Mucosa of gallbladder (tissue), 1 donor: ENCODE data around the gene STXBP4. TPM values are rescaled to one million over a fixed set of nuclear protein-coding genes. Genes with fewer than 3 reads are reported as not detected.

Source experiments
- DNase-seq: peaks from one replicate; pipeline ENCODE4 v3.0.0-alpha.2; 2020; ENCODE audit warnings: low spot score
- total RNA-seq: library from RNA; stranded (reverse); gene quantifications from one replicate; pipeline ENCODE4 v1.2.1, GENCODE V29; 2021
- donor health status: DM: no; HTN: no; CAD: no.

STXBP4 gene
- total RNA-seq, 1 donor from 2014 or later = 25.9 TPM

DNA sequence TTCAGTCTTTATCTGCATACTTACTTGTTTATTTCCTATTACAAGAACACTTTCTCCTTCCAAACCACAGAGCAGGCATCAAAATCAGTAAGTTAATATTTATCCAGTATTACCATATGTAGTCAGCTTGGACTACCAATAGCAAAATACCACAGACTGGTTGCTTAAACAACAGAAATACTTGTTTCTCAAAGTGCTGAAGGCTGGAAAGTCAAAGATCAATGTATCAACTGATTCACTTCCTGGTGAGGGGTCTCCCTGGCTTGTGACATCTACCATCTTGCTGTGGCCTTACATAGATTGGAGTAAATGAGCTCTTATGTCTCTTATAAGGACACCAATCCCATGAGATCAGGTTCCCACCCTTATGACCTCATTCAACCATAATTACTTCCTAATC, 2.6 kb downstream of the STXBP4 start:
- no peak for DNase-seq

DNA sequence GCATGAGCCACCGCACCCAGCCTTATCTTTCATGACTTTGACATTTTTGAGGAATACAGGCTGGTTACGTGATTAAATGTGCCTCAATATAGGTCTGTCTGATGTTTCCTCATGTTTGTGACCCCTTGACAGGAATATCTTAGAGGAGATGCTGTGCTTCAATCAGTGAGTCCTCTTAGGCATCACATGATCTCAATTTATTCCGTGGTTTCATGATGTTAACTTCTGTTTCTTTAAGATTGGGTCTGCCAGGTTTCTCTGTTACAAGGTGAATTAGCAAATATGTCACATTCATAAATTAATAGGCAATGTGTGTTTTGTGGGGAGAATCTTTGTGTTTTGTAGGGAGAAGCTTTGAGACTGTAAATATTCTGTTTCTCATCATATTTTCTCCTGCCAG, 3.3 kb downstream of the STXBP4 start:
- DNase-seq = no peak

DNA sequence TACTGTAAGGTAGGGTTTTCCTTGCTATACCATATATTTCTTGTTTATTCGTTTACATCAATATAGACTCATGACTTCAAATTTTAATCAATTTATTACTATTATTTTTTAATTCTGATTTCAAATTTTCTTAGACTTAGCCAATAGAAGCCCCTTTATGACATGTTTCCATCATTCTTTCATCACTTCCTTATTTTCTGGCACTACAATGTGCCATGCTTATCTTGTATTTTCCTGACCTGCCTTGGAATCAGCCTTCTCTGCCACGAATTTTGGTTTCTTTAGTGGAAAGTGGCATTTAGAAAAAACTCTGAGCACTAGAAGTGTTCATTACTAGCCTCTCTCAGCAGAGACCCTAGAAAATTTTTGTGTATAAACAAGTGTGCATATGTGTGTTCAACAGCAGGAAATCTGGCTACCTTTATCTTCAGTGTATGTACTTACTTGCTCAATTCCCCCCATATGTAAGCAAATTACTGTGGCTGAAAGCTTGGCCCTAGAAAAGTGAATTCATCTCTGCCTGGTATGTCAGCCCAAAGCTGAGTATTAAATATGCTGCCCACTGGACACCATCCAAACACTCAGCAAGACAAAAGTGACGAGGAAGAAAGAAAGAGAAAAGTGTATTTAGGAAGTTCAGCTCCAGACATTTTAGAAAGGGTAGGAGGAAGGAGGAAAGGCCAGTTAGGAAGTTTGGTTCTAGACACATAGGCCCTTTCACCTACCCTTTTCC, 4.0 kb downstream of the STXBP4 start:
- DNase-seq = no peak

DNA sequence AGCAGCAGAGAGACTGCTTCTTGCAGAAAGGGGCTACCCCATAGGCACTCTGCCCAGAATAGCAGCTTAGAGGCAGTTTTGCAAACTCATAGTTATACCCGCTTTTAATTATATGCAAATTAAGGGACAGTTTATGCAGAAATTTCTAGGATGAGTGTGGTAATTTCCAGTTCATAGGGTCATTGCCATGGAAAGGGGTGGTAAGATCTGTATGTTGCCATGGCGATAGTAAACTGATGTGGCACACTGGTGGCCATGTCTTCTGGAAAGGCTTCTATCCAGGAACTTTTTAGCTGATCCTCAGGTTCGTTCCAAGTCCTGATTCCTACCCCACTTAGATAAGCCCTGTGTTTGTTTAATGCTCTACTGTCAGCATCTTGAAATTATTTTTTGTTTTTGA, 6.2 kb downstream of the STXBP4 start:
- no peak for DNase-seq

DNA sequence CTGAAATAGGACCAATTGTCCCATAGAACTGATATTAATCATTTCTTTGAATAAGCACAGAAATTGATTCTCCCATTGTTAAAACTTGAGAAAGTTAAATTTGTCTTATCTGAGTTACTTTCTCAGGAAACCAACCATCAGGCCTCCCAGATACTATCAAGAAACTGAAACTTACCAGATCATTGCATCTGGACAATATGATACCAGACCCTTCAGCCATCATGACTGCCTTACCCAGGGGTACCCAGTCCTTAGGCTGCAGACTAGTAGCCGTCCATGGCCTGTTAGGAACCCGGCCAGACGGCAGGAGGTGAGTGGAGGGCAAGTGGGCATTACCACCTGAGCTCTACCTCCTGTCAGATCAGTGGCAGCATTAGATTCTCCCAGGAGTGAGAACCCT, 7.8 kb downstream of the STXBP4 start:
- no peak for DNase-seq

DNA sequence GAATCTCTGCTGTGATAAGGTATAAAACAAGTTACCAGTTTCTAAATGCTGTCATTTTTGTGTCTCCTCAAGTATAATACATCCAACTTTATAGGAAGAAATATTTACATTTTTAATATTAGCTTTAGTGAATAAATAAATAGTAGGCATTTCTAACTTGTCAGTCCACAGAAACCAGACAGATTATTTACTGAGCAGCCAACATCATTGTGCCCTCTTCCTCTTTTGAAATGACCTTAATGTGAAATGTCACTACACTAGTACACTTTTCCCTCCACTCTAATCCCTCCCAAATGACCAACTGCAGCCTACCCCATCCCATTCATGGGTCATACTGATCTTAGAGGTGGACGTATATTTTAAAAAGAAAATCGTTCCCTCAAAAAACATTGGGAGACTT, 9.2 kb downstream of the STXBP4 start:
- DNase-seq = no peak

DNA sequence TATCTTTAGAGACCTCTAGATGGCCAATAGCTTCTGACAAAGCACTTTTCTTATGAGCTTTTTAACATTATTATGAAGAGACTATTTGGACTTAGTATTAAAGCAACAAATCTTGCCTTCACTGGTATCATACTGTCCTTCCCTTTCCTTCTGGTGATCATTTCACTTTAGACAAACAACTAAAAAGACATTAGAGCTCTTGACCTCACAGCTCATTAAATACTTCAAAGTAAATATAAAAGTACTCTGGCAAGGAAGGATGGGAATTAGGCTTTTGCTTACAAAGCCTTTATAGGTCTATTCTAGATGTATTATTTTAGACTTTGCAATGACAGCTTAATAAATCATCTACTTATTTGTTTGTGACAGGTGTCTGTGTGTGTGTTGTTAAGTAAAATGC, 11.1 kb downstream of the STXBP4 start:
- DNase-seq = no peak

DNA sequence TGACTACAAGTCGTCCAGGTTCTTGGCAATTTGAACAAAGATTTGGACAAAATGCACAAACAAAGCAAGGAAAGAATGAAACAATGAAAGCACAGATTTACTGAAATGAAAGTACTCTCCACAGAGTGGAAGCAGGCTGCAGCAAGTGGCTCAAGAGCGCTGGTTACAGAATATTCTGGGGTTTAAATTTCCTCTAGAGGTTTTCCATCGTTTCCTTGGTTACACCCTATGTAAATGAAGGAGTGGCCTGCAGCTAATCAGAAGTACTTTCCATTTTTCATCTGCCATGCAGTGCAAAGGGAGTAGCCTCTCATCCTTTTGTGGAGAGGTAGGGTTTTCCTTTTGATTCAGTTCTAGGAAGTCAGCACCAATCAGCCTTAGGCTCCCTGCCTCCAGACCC, 11.8 kb downstream of the STXBP4 start:
- DNase-seq = no peak

DNA sequence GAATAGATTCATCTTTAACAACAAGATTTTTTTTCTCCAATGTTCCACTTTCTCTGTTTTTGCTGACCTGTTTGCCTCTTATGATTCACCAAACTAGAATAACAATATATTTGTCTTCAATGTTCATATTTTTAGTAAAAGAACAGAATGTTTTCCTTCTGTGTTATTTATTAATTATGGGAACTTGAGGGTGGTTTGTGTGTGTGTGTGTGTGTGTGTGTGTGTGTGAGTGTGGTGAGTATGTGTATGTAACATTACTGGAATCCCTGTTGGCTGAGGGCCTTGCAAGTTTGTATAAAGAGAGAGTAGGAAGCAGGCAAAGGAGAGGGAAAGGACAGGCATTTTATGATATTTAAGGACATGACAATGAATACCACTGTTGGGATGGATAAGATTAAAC, 13.8 kb downstream of the STXBP4 start:
- DNase-seq = no peak

DNA sequence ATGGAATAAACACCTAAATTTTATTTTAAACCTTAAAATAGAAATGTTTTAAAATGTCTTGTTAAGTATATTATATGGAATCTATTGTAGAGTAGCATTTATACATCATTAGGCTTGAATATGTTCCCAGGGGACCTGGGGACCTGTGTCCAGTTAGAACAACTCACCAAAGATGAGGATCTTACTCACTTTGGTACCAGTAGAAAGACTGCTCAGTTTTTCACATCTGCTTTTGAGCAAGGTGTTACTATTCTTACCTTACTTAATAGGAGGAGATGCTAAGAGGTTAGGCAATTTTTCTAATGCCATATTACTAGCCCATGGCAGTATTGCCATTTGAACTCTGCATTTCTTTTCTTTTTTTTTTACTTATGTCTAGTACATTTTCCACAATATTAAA, 14.7 kb downstream of the STXBP4 start:
- no peak for DNase-seq

DNA sequence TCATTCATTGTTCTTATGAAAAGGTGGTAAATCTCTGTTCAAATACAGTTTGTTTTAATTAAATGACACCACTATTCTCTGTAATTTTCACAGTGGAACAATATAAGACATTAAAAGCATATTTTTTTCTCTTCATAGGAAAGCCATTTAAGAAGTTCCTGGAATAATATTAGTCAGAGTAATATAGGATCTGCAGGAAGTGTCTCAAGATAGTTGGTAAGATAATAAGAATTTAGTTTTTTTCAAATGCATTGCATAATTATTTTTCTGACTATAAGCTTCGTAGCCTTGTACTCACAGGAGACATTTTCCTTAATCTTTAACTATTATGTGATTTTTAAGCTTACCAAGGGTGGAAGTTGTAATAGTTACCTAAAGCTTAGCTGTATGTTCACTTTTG, 16.9 kb downstream of the STXBP4 start:
- DNase-seq = no peak

DNA sequence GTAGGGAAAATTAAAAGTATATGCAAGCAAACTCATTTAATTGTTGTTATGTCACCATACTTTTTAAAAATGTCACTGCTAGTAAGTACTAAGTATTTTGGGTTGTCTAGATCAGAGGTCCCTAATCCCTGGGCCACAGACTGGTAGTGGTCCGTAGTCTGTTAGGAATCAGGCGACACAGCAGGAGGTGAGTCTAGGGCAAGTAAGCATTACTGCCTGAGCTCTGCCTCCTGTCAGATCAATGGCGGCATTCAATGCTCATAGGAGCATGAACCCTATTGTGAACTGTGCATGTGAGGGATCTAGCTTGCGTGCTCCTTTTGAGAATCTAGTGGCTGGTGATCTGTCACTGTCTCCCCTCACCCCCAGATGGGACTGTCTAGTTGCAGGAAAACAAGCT, 21.6 kb downstream of the STXBP4 start:
- DNase-seq = no peak

DNA sequence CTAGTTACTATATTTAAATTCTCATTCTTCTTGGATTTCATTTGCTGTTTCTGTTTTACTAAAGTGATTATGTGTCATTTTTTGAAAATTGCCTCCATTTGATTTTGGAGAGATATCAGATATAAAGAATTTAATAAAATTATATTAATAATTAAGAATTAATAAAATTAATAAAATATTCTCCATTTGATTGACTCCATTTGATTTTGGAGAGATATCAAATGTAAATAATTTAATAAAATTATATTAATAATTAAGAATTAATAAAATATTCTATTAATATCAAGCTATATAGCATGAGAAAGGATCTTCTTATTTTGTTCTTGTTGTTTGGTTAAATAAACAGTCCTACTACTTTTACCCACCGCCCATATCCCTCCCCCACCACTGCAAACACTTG, 23.0 kb downstream of the STXBP4 start:
- DNase-seq = no peak

DNA sequence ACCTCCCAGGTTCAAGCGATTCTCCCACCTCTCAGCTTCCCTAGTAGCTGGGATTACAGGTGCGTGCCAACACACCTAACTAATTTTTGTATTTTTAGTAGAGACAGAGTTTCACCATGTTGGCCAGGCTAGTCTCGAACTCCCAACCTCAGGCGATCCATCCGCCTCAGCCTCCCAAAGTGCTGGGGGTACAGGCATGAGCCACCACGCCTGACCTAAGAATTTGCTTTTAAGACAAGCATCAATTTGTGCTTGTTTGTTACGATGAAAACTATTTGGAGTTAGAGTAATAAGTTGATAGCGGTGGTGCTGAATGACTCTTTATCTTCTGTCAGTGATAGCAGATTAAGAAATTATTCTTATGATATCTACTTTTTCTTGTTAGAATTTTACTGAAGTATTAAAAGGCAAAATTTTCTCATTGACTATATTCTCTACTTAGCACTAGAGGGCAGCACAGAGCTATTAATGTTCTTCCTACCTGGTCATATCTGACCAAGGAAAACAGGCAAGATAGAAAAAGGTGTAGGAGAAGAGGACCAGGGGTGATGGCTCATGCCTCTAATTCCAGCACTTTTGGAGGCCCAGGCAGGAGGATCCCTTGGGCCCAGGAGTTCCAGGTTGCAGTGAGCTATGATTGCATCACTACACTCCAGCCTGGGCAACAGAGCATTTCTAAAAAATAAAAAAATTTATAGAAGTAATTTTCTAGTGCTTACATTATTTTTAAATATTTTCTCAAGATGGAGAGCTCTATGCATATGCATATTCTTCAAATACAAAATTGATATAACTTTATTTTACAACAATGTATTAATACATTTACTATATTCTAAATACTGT, 24.5 kb downstream of the STXBP4 start:
- no peak for DNase-seq

DNA sequence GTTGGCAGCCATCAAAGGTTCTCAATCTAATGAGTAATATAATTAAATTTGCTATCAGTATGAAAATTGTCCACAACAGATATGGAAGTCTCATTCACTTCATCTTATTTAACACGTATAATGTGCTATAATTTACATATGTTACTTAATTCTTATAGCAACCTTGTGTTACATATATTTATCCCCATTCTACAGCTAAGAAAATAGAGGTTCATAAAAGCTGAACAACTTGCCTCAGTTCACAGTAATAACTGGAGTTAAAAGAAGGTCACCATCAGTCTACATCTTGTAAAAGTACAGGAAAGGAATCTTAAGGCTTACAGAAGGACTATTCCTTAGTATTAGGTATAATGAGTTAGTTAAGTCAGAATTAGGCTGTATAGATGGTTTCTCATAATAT, 27.9 kb downstream of the STXBP4 start:
- no peak for DNase-seq

DNA sequence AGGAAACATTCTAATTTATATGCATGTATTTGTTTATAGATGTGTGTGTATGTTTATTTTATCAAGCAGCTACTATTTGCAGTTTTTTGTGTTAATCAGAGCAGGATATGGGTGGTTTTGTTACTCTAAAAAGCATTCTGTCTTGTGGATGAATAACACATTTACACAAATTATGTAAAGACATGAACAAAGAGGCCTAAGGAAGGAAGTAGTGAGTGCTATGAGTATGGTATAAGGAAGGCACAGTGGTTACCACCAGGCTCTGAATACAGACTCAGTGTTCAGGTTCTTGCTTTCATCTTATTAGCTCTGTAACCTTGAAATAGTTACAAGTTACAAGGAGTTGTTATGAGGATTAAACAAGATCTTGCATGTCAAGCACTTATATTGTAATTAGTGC, 33.9 kb downstream of the STXBP4 start:
- no peak for DNase-seq

DNA sequence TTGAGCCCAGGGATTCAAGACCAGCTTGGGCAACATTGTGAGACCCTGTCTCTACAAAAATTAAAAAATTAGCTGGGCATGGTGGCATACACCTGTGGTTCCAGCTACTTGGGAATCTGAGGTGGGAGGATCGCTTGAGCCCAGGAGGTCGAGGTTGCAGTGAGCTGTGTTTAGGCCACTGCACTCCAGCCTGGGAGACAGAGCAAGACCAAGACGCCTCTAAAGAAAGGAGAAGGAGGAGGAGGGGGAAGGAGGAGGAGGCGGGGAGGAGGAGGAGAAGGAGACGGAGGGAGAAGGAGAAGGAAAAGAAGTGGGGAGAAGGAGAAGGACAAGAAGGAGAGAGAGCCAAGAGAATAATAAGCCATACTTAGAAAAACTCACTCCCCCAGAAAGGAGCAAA, 35.9 kb downstream of the STXBP4 start:
- DNase-seq = no peak

DNA sequence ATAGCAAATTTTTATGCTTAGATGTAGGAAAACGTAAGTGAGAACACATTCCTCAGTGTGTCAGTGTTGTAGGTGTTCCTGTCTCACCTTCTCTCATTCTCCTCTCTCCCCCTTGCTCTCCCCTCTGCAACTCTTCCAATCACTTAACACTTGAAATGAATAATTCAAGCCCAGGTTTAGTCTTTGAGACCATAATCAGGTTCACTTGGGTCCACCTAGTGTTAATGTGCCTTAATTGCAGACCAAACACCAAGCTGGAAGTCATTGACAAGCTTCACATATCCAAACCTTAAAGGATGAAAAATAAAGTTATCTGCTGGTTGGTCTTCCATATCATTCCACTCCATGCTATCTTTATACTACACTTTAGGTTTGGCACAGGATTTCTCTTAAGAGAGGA, 37.0 kb downstream of the STXBP4 start:
- DNase-seq = no peak

DNA sequence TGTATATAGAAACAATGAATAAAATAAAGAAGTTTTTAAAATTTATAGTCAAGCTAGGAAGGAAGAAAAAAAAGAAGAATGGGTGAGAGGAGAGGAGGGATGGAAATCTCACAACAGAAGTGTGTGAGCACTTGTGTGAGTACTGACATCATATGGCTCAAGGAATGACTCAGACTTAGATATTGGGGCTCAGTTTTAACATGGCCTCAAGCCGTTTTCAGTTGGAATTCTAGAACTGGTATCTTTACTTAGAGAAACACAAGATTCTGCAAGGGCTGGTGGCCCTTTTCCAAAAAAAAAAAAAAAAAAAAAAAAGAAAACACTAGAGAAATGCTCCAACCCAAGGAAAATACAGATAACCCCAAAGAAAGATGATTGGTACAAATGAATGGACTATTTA, 55.1 kb downstream of the STXBP4 start:
- DNase-seq = no peak

DNA sequence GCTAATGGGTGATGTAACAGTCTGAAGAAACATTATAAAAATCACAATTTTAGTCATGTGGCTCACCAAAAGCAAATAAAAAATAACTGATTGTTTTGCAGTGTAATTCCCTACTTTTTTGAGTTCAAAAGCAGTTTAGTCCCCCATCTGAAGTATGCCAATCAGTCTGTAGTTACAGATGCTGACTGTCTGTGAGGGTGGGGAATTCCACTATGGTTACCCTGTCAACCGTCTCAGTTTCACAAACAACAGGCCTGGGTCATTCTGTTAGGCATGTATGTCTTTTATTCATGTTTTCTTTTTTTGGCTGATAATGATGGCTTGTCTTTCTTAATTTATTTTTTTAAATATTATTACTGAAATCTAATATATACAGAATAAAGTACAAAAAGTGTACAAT, 69.3 kb downstream of the STXBP4 start:
- DNase-seq = no peak

DNA sequence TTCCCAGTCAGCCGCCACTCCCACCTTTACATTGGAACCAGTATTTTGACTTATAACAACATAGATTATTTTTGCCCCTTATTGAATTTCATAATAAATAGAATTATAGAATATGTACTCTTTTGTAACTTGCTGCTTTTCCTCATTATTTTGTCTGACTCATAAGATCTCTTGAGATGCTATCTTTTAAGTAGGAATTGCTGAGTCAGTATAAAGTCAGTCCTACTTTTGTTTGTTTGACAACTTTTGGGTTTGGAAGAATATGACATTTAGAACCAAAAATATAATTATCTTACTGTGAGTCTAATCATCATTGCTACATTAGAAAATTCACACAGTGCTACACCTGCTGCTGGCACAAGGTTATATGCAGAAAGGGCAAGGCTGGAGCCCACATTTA, 69.7 kb downstream of the STXBP4 start:
- no peak for DNase-seq

DNA sequence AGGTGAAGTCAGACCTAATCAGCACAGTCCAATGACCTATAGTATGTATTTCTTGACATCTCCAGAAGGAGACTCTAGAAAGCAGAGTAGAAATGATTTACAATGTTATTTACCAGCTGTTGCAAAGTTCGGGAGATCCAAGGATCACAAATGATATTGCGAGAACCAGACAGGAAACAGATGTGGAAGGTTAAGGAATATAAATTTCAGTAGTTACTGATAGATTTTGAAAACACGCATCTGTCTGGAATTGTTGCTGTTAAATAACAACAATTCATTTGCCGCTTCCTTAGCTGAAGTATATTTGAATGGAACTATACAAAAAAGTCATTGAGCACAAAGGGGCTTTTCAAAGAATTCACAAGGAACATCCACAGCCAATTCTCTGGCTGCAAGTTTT, 72.0 kb downstream of the STXBP4 start:
- DNase-seq = no peak

DNA sequence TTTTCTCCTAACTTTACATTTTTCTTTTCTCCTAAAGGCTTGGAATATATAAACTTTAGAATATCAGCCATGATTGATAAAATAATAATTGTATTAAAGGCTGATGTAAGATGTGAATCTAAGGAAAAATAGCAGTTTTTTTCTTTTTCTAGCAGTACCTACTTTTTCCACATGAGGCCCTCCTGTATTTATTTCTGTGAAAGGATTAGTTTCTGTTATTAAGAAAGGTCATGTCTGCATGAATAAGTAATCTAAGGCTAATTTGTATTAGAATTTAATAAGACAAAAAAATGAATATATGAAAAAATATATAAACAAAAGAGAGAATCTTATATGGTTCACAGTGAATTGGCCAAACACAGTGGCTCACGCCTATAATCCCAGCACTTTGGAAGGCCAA, 85.3 kb downstream of the STXBP4 start:
- no peak for DNase-seq

DNA sequence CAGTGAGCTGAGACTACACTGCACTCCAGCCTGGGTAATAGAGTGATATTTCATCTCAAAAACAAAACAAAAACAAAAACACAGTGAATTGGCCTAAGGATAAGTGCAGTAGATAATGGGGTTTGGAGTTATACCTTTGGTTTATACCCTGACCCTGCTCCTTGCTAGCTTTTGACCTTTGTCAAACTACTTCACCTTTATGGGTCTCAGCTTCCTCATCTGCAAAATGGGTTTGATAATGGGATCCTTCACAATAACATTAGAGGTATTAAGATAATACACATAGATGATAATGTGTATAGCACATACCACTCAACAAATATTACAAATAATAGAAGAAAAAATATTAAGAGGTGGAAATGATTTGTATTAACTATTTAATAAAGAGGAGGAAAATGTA, 85.9 kb downstream of the STXBP4 start:
- DNase-seq = no peak
